Panc1 (cell line): ENCODE measurements around the gene SPCS2.

ENCODE experiments used
- CTCF ChIP-seq: fragments of 450-650 bp; IDR thresholded peaks from 2 replicates; pipeline ENCODE4 v1.5.1; 2017; ENCODE audit warnings: mild to moderate bottlenecking
- POLR2AphosphoS5 ChIP-seq: IDR thresholded peaks from 2 replicates; pipeline ENCODE4 v1.6.1; 2012; ENCODE audit warnings: mild to moderate bottlenecking, low read depth, low read length, moderate library complexity
- REST ChIP-seq, 2 experiments: IDR thresholded peaks; 2 replicates each; pipeline ENCODE4 v1.6.1; 2011 to 2012; ENCODE audit warnings: low read depth in 2 of 2, control low read depth in 1 of 2, low read length in 1 of 2, mild to moderate bottlenecking in 1 of 2, moderate library complexity in 1 of 2; ENCODE audit not compliant: insufficient read depth in 1 of 2

GRCh38 chr11:75024764-75025211 is 75.7 kb downstream of the SPCS2 start:
- TF ChIP-seq CTCF (no peak), POLR2AphosphoS5 (no peak), REST (IDR thresholded peaks at IDR 0.05; ENCODE audit: insufficient read depth in 1 of 2, low read depth in 2 of 2, low read length in 1 of 2) (no peak)
